Hematopoietic multipotent progenitor cell treated with erythropoietin and hydrocortisone succinate and interleukin-3 and kit ligand, for 6 days (in vitro differentiated cells): ENCODE results near the gene FICD.

ENCODE experiments used
- DNase-seq: peaks from one replicate; pipeline ENCODE4 v3.0.0-alpha.2; 2015

FICD gene

GRCh38 chr12:108567406-108568337, 52.6 kb downstream of the FICD start:
- no peak for DNase-seq

- no peak for DNase-seq
Measured at GRCh38 chr12:108568338-108569154, 53.5 kb downstream of the FICD start.
